BLaER1 treated with 17β-estradiol and CSF1 and Interleukin-3, amounts not matched to agents 10 nM and 100 nM (cell line): ENCODE measurements around the gene VPREB1.
A peak's percentile ranks its signal among the peaks of the same experiment; 100 is the strongest.
"Not testable (repeated sequence)": the region's sequence is repeated elsewhere in the genome, so short reads cannot be mapped to it uniquely, and the experiment has no call there.

Source experiments
- H3K27ac ChIP-seq, 11 experiments: shearing (Covaris generic); formaldehyde crosslinking; 2 replicates each; pipeline ENCODE4 v1.8.1; 2022
- H3K27me3 ChIP-seq, 11 experiments: shearing (Covaris generic); formaldehyde crosslinking; 2 replicates each; pipeline ENCODE4 v1.8.1; 2022
- H3K36me3 ChIP-seq, 11 experiments: shearing (Covaris generic); formaldehyde crosslinking; 2 replicates each; pipeline ENCODE4 v1.8.1; 2022
- H3K4me1 ChIP-seq, 10 experiments: shearing (Covaris generic); formaldehyde crosslinking; 2 replicates each; pipeline ENCODE4 v1.8.1; 2022
- H3K4me2 ChIP-seq, 11 experiments: shearing (Covaris generic); formaldehyde crosslinking; 2 replicates each; pipeline ENCODE4 v1.8.1; 2022
- H3K4me3 ChIP-seq, 10 experiments: shearing (Covaris generic); formaldehyde crosslinking; 2 replicates each; pipeline ENCODE4 v1.8.1; 2022
- H3K9ac ChIP-seq, 11 experiments: shearing (Covaris generic); formaldehyde crosslinking; 2 replicates each; pipeline ENCODE4 v1.8.1; 2022
- H3K9me3 ChIP-seq, 11 experiments: shearing (Covaris generic); formaldehyde crosslinking; replicated peaks in 1 of 11; 2 replicates each; pipeline ENCODE4 v1.8.1; 2022
- H4K20me1 ChIP-seq, 11 experiments: shearing (Covaris generic); formaldehyde crosslinking; 2 replicates each; pipeline ENCODE4 v1.8.1; 2022
- Cebpa-rat ChIP-seq, 11 experiments: shearing (Covaris generic); IDR thresholded peaks; 2 replicates each; pipeline ENCODE4 v1.8.1; 2022

The VPREB1 gene

DNA sequence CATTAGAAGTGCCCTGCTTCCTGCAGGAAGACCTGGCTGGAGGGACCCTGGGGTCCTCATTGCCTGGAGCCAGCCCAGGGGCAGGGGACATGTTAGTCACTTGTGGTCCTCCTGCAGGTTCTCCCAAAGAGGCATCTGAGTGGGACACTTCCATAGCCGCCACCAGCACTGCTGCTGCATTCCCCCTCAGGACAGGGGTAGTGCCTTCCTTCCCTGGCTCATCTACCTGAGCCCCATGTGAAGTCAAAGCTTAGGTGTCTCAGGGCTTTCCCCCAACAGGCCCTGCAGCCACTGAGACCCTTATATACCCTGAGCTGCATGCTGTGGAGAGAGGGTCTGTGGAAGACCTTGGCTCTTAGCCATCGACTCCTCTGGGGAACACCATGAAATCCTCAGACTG, 45.0 kb upstream of the VPREB1 start:
- Histone ChIP-seq H4K20me1 (no peaks in the 10 kb centered on the region; a peak in 1 of 22 replicates), H3K9me3 (peaks cover 0 to 7% (median 0%) of the 10 kb centered on the region in 11 experiments; a peak in 2 of 22 replicates), H3K4me1 (peaks cover 7 to 78% (median 66%) of the 10 kb centered on the region in 10 experiments; a peak in 19 of 20 replicates), H3K27me3 (no peaks in the 10 kb centered on the region), H3K9ac (no peak overlapping the region), H3K36me3 (no peaks in the 10 kb centered on the region), H3K27ac (peak overlapping the region in 1 of 11 experiments; percentile 20; a peak in 1 of 22 replicates), H3K4me3 (no peak overlapping the region), H3K4me2 (peak overlapping the region in 8 of 11 experiments; percentile 17 to 90 (median 82); a peak in 15 of 22 replicates)
- no peak for TF ChIP-seq Cebpa-rat (IDR thresholded peaks at IDR 0.05)

- no peak for TF ChIP-seq Cebpa-rat (IDR thresholded peaks at IDR 0.05)
- Histone ChIP-seq H3K36me3 (no peaks in the 10 kb centered on the region), H3K27ac (peak overlapping the region in 4 of 11 experiments; percentile 1 to 54 (median 25); a peak in 4 of 22 replicates), H3K9ac (peak overlapping the region in 4 of 11 experiments; percentile 27 to 65 (median 50); a peak in 5 of 22 replicates), H3K9me3 (peaks cover 0 to 7% (median 0%) of the 10 kb centered on the region in 11 experiments; a peak in 2 of 22 replicates), H3K4me2 (peak overlapping the region in 9 of 11 experiments; percentile 58 to 90 (median 81); a peak in 18 of 22 replicates), H3K4me3 (no peak overlapping the region), H3K27me3 (no peaks in the 10 kb centered on the region), H3K4me1 (peaks cover 7 to 78% (median 61%) of the 10 kb centered on the region in 10 experiments; a peak in 19 of 20 replicates), H4K20me1 (no peaks in the 10 kb centered on the region; a peak in 1 of 22 replicates)
These were observed 43.9 kb upstream of the VPREB1 start for GRCh38 chr22:22200569-22201184.

GRCh38 chr22:22201185-22201929, 43.2 kb upstream of the VPREB1 start:
- Histone ChIP-seq H3K4me2 (peak overlapping the region; percentile 39 to 90 (median 74)), H4K20me1 (no peaks in the 10 kb centered on the region; a peak in 1 of 22 replicates), H3K9me3 (peaks cover 0 to 7% (median 0%) of the 10 kb centered on the region in 11 experiments; a peak in 2 of 22 replicates), H3K27me3 (no peaks in the 10 kb centered on the region), H3K4me3 (no peak overlapping the region), H3K36me3 (no peaks in the 10 kb centered on the region), H3K27ac (peak overlapping the region in 6 of 11 experiments; percentile 12 to 74 (median 67); a peak in 11 of 22 replicates), H3K9ac (peak overlapping the region in 6 of 11 experiments; percentile 3 to 65 (median 42); a peak in 9 of 22 replicates), H3K4me1 (peaks cover 7 to 78% (median 60%) of the 10 kb centered on the region in 10 experiments; a peak in 19 of 20 replicates)
- no peak for TF ChIP-seq Cebpa-rat (IDR thresholded peaks at IDR 0.05)

DNA sequence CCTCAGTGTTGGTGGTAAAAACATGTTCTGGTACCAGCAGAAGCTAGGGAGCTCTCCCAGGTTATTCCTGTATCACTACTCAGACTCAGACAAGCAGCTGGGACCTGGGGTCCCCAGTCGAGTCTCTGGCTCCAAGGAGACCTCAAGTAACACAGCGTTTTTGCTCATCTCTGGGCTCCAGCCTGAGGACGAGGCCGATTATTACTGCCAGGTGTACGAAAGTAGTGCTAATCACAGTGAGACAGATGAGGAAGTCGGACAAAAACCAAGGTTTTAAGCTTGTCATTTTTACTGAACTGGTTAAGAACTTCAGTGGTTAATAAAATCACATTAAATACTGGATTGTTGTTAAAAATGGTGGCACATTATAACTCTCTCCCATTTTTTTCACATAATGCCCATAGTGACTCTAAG, 42.6 kb upstream of the VPREB1 start:
- H3K36me3 ChIP-seq: no peaks in the 10 kb centered on the region
- H3K27ac ChIP-seq: peak overlapping the region in 6 of 11 experiments; percentile 12 to 74 (median 67); a peak in 11 of 22 replicates
- H3K4me2 ChIP-seq: peak overlapping the region; percentile 39 to 90 (median 74)
- H3K4me1 ChIP-seq: peaks cover 7 to 78% (median 62%) of the 10 kb centered on the region in 10 experiments; a peak in 19 of 20 replicates
- no peak overlapping the region for H3K4me3 ChIP-seq
- H4K20me1 ChIP-seq: no peaks in the 10 kb centered on the region; a peak in 1 of 22 replicates
- TF ChIP-seq Cebpa-rat (IDR thresholded peaks at IDR 0.05): no peak
- peak overlapping the region in 6 of 11 experiments; percentile 3 to 65 (median 42); a peak in 10 of 22 replicates for H3K9ac ChIP-seq
- H3K27me3 ChIP-seq: no peaks in the 10 kb centered on the region
- H3K9me3 ChIP-seq: peaks cover 0 to 7% (median 0%) of the 10 kb centered on the region in 11 experiments; a peak in 2 of 22 replicates

DNA sequence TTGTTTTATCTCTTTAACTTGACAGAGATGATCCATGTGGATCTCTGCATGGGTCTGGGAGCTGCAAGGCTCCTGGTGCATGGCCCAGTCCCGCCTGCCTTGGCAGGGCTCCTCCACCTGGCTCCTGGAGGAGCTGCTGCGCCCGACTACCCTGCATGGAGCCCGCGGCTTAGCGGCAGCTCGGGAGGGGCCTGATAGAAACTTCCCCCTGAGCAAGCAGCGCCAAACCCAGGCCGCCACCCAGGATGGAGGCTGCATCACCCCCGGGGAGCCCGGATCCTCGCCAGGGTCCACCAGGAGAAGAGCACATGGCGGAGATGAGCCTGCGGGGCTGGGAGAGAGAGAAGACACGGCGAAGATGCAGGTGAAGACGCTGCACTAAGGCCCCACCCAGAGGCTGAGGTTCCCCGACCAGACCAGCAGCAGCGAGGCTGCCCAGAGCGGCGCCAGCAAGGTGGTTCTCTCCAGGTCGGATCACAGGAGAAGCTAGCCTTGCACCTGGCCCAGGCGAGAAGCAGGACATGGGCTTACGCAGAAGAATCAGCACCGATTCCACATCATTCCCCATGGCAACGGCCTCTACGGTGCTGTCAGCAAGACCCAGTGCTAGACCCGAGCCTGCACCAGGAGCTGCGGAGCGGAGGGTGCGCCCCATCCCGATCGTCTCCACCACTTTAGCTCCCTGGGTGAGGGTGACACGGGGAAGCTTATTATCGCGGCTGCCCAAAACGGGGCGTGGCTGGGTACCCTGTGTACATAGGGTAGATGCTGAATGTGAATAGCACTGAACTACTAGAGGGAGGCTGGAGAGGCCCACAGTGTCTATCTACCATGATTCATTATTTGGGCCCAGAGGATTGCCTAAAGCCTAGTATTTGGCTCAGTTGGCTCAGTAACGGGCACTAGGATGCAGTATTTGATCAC, 41.3 kb upstream of the VPREB1 start:
- Histone ChIP-seq H3K4me3 (no peak overlapping the region), H3K9me3 (peaks cover 0 to 7% (median 0%) of the 10 kb centered on the region in 11 experiments; a peak in 2 of 22 replicates), H3K4me1 (peaks cover 16 to 78% (median 67%) of the 10 kb centered on the region in 10 experiments; a peak in 19 of 20 replicates), H3K9ac (no peak overlapping the region), H3K4me2 (no peak overlapping the region), H3K27me3 (no peaks in the 10 kb centered on the region), H4K20me1 (peaks cover 0 to 3% (median 0%) of the 10 kb centered on the region in 11 experiments; a peak in 1 of 22 replicates), H3K36me3 (no peaks in the 10 kb centered on the region), H3K27ac (no peak overlapping the region)
- TF ChIP-seq Cebpa-rat (IDR thresholded peaks at IDR 0.05): no peak

GRCh38 chr22:22207845-22208564, 36.6 kb upstream of the VPREB1 start:
- Histone ChIP-seq H3K27ac (peak overlapping the region in 8 of 11 experiments; percentile 40 to 74 (median 64); a peak in 16 of 22 replicates), H3K27me3 (no peaks in the 10 kb centered on the region), H3K9me3 (peaks cover 0 to 6% (median 0%) of the 10 kb centered on the region in 11 experiments; a peak in 2 of 22 replicates), H3K4me1 (peaks cover 29 to 68% (median 58%) of the 10 kb centered on the region in 10 experiments), H3K36me3 (no peaks in the 10 kb centered on the region), H3K4me3 (0 out of 20 replicates have a peak overlapping the region, but pooled peaks of 1 of the 10 experiments have one; percentile 6), H4K20me1 (0 out of 22 replicates have a peak, but pooled peaks cover 0 to 3% (median 0%) of the 10 kb centered on the region in 11 experiments), H3K9ac (peak overlapping the region in 7 of 11 experiments; percentile 14 to 49 (median 35); a peak in 10 of 22 replicates), H3K4me2 (peak overlapping the region; percentile 14 to 77 (median 68))
- TF ChIP-seq Cebpa-rat (IDR thresholded peaks at IDR 0.05): no peak

GRCh38 chr22:22208652-22209051, 35.9 kb upstream of the VPREB1 start:
- no peak overlapping the region for H3K4me3 ChIP-seq
- no peaks in the 10 kb centered on the region for H3K36me3 ChIP-seq
- no peak for TF ChIP-seq Cebpa-rat (IDR thresholded peaks at IDR 0.05)
- H4K20me1 ChIP-seq: 0 out of 22 replicates have a peak, but pooled peaks cover 0 to 3% (median 0%) of the 10 kb centered on the region in 11 experiments
- no peaks in the 10 kb centered on the region for H3K9me3 ChIP-seq
- H3K4me1 ChIP-seq: peaks cover 29 to 68% (median 58%) of the 10 kb centered on the region in 10 experiments
- peak overlapping the region in 10 of 11 experiments; percentile 14 to 77 (median 69); a peak in 20 of 22 replicates for H3K4me2 ChIP-seq
- H3K9ac ChIP-seq: peak overlapping the region in 4 of 11 experiments; percentile 18 to 49 (median 46); a peak in 4 of 22 replicates
- H3K27me3 ChIP-seq: no peaks in the 10 kb centered on the region
- peak overlapping the region in 7 of 11 experiments; percentile 57 to 74 (median 65); a peak in 13 of 22 replicates for H3K27ac ChIP-seq

DNA sequence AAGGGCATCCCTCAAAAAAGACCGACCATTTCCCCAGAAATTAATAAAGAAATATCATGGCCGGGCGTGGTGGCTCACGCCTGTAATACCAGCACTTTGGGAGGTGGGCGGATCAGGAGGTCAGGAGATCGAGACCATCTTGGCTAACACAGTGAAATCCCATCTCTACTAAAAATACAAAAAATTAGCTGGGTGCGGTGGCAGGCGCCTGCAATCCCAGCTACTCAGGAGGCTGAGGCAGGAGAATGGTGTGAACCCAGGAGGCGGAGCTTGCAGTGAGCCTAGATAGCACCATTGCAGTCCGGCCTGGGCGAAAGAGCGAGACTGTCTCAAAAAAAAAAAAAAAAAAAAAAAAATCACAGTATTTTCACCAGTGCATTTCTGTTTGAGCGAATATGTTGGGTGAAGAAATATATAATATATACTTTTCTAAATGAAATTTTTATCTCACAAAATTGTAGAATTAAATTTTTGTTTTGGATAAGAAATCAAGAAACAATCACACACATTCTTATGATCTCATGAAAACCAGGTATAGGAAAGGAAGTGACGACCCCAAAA, 35.4 kb upstream of the VPREB1 start:
- peak overlapping the region in 2 of 11 experiments; percentile 44 to 48; a peak in 2 of 22 replicates for H3K9ac ChIP-seq
- peaks cover 29 to 69% (median 58%) of the 10 kb centered on the region in 10 experiments for H3K4me1 ChIP-seq
- not testable (repeated sequence) for H3K27me3 ChIP-seq, H3K4me3 ChIP-seq, H3K9me3 ChIP-seq, H3K36me3 ChIP-seq, H4K20me1 ChIP-seq
- H3K27ac ChIP-seq: peak overlapping the region in 7 of 11 experiments; percentile 34 to 74 (median 63); a peak in 8 of 22 replicates
- H3K4me2 ChIP-seq: peak overlapping the region in 9 of 11 experiments; percentile 40 to 77 (median 70); a peak in 18 of 22 replicates
